Stimulated activated CD8-positive, alpha-beta memory T cell treated with anti-CD3 and anti-CD28 coated beads, Interleukin-7, amount 100 ng/mL, for 4 hours (primary cell): ENCODE measurements around the gene YDJC.

ENCODE experiments used
- DNase-seq, 2 donors: peaks; one replicate each; pipeline ENCODE4 v3.0.0-alpha.2; 2020; ENCODE audit warnings: low read depth in 2 of 2

The YDJC gene

DNA sequence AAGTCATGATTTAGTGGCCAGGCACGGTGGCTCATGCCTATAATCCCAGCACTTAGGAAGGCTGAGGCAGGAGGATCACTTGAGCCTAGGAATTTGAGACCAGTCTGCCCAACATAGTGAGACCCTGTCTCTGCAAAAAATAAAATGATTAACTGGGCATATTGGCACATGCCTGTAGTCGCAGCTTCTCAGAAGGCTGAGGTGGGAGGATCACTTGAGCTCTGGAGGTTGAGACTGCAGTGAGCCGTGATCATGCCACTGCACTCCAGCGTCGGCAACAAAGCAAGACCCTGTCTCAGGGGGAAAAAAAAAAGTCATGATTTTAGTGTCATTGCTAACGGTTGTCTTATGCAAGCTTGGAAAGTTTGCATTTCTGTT, 50.4 kb downstream of the YDJC start:
- DNase-seq: no peak
